GM21381 (cell line): Measurements from ENCODE around the gene CFAP61.
"Not testable (repeated sequence)": the region's sequence is repeated elsewhere in the genome, so short reads cannot be mapped to it uniquely, and the experiment has no call there.

Experiments
- ATAC-seq: cut with Tn5 transposase; IDR thresholded peaks from one replicate; pipeline ENCODE4 v1.9.1; 2021; ENCODE audit warnings: mild to moderate bottlenecking, moderate library complexity; ENCODE audit not compliant: unreplicated experiment

CFAP61 gene

GRCh38 chr20:20205862-20206236 lies 153.5 kb downstream of the CFAP61 start:
- ATAC-seq, result no peak

DNA sequence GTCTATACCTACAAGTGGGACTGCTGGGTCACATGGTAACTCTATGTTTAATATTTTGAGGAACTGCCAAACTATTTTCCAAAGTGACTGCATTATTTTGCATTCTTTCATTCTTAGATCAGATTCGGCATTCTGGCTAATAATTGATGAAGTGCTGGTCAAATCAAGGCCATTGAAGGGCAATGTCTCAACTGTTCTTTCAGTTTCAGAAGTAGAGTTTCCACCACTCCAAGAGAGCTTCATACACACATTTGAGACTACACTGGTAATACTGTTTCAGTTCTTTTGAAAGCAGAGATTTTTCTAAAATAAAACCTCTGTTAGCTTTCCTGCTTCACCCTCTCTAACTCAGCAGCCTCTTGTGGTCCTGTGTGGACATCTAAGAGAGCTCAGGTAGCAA lies 154.5 kb downstream of the CFAP61 start:
- peak; percentile 85 for ATAC-seq

- no peak for ATAC-seq
These were observed 155.0 kb downstream of the CFAP61 start for GRCh38 chr20:20207291-20207690.

DNA sequence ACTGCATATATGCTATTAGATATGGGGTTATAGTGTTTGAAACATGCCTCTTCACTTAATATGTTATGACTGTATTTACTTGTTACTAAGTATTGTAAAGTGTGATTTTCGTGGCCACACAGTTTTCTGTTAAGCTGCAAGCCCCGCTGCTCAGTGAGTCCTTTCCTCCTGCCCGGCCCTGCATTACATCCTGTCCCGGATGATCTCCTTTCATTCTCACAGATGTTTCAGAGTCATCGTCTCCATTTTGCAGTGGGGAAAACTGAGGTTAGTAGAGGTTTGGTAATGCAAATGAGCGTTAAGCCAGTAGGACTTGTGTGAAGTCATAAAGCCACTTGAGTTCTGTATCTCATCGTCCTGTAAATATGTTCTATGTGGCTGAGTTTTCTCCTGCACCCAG lies 155.5 kb downstream of the CFAP61 start:
- ATAC-seq, result peak; percentile 67

DNA sequence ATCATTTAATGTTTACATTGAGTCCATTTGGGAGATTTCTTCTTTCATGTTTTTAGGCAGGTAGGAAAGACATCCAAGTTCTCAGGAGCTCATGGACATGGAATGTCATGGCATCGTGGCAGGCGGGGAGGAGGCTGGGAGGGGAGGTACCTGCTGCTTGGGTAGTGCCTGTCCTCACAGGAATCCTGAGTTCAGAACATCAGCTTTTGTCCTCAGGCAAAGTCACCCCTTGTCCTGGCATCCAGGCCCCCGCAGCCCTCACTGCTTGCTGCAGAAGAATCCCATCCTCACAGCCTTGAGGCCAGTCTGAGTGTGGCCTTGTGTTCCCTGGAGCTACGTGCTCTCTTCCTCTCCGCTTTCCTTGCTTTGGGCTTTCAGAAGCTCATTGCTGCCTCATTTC lies 157.4 kb downstream of the CFAP61 start:
- no peak for ATAC-seq

GRCh38 chr20:20210327-20210726 lies 158.0 kb downstream of the CFAP61 start:
- ATAC-seq, result no peak

- no peak for ATAC-seq
These were observed 158.6 kb downstream of the CFAP61 start for GRCh38 chr20:20210943-20211273.

GRCh38 chr20:20211274-20211987 lies 159.1 kb downstream of the CFAP61 start:
- ATAC-seq, result no peak

GRCh38 chr20:20211988-20212518 lies 159.7 kb downstream of the CFAP61 start:
- no peak for ATAC-seq

DNA sequence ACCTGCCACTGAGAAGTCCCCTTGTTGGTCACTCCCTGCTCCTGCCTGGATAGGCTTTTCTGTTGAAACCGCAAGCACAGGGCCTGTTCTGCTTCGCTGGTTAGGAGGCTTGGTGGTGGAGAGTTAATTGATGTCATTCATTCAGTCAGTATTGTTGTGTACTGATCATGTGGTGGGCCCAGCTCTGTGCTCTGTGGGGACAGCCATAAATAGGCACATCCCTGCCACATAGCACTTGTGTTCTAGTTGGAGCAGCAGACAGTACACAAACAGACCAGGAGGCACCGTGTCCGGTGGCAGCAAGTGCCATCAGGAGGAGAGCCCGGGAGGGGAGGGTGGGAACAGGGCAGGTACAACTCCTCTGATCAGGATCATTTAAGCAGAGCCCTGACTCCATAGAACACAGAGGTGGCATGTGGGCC lies 160.4 kb downstream of the CFAP61 start:
- ATAC-seq, result no peak

- ATAC-seq, result no peak
These were observed 161.3 kb downstream of the CFAP61 start for GRCh38 chr20:20213526-20214121.

GRCh38 chr20:20214757-20215275 lies 162.5 kb downstream of the CFAP61 start:
- ATAC-seq, result no peak

GRCh38 chr20:20215976-20216727 lies 163.8 kb downstream of the CFAP61 start:
- no peak for ATAC-seq

GRCh38 chr20:20216941-20217340 lies 164.6 kb downstream of the CFAP61 start:
- no peak for ATAC-seq

- no peak for ATAC-seq
These were observed 165.3 kb downstream of the CFAP61 start for GRCh38 chr20:20217621-20218020.

DNA sequence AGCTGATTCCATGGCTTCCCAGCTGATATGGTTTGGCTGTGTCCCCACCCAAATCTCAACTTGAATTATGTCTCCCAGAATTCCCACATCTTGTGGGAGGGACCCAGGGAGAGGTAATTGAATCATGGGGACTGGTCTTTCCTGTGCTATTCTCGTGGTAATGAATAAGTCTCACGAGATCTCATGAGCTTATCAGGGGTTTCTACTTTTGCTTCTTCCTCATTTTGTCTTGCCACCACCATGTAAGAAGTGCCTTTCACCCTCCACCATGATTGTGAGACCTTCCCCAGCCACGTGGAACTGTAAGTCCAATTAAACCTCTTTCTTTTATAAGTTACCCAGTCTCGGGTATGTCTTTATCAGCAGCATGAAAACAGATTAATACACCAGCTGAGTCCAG lies 165.8 kb downstream of the CFAP61 start:
- not testable (repeated sequence) for ATAC-seq

DNA sequence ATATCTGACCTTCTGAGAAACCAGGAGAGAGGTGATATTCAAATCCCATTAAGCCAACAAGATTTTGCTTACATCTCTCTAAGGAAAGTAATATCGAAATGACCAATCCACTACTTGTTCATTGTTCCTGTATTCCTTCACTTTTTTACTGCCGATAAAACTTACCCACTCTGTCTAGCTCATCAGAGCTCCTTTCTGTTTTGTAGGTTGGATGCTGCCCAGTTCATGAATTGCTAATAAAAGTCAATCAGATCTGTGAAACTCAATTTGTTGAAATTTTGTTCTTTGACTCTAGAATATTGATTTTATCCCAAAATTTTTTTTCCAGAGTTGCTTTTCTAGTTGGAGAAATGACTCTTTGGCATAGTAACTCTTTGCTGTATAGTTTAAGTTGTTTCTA lies 166.7 kb downstream of the CFAP61 start:
- ATAC-seq, result no peak

DNA sequence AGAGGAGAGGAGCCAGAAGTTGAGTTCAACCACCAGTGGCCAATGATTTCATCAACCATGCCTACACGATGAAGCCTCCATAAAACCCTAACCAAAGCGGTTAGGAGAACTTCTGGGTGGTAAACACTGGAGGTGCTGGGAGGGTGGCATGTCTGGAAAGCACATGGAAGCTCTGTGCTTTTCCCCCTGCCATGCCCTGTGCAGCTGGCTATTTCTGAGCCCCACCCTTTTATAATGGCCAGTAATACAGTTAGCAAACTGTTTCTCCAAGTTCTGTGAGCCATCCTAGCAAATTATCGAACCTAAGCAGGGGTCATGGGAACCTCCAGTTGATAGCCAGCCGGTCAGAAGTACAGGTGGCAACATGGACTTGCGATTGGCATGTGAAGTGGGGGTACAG lies 167.8 kb downstream of the CFAP61 start:
- ATAC-seq, result no peak

DNA sequence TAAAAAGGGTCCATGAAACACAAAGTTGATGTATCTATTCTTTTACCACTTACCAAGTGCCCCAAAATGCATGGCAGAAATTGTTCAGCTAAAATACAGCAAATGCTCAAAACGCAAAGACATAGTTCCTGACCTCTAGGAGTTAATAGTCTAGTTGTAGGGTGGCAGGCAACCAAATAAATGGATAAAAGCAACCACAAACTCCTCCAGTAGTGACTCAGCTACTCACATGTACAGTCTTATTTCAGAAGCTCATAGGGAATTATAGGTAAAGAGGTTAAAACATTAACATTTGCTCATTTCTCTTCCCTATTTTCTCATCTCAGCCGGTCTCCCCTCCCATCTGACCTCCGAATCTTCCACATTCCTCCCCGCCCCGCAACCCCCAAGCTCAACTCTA lies 171.6 kb downstream of the CFAP61 start:
- no peak for ATAC-seq

DNA sequence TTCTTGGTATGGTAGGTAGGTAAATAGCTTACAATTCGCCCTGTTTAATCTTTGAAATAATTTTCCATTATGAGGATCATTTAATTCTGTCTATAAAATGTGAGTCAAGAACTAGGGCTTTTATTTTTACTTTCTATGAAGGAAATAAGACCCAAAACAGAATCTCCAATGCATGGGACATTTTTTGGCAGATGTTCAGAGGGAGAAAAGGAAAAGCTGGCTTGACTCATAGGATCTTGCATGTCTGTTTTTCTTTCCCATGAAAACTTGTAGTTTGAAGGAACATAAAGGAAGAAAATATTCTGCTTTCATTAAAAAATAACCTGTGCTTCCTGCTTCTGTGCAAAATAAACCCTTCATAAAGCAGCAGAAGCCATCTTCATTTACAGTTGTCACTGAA lies 172.5 kb downstream of the CFAP61 start:
- ATAC-seq, result no peak

GRCh38 chr20:20225325-20226043 lies 173.2 kb downstream of the CFAP61 start:
- no peak for ATAC-seq
